K562 (cell line): Measurements from ENCODE around the gene ARID4B. TPM values are rescaled to one million over a fixed set of nuclear protein-coding genes. Genes with fewer than 3 reads are reported as not detected.

Source experiments
- HMBOX1 ChIP-seq: sonication (generic); IDR thresholded peaks from 2 replicates; pipeline ENCODE4 v1.6.1; 2016
- MECOM ChIP-seq: fragments of 250-450 bp; sonication (Bioruptor Pico); IDR thresholded peaks from 2 replicates; pipeline ENCODE4 v1.8.0; 2022; ENCODE audit warnings: inconsistent platforms
- NR0B1 ChIP-seq: fragments of 450-650 bp; IDR thresholded peaks from one replicate; pipeline ENCODE4 v1.6.1; 2018; ENCODE audit warnings: mild to moderate bottlenecking, moderate library complexity; ENCODE audit not compliant: partially characterized antibody
- SMAD1 ChIP-seq: fragments of 150-350 bp; IDR thresholded peaks from 2 replicates; pipeline ENCODE4 v1.6.1; 2014; ENCODE audit warnings: low read length, low read depth; ENCODE audit not compliant: partially characterized antibody
- ZC3H4 ChIP-seq: sonication (generic); formaldehyde crosslinking; IDR thresholded peaks from 2 replicates; pipeline ENCODE4 v1.9.0; 2021; ENCODE audit warnings: missing genetic modification reagents, borderline replicate concordance
- polyA plus RNA-seq, 8 experiments: library from polyadenylated mRNA; depleted of rRNA in 4 of 8; stranded (reverse) in 5 of 8; unstranded in 3 of 8; fragments of >200 nt; fragmentation: Nextera tagmentation in 2 of 8; fragmentation: Illumina TruSeq in 1 of 8; extraction: Ambion mirVana in 2 of 8; extraction: Trizol in 1 of 8; gene quantifications; 2 replicates each; pipeline versions ENCODE4 v1.2.1 to v1.2.3, GENCODE V29; 2011 to 2014; ENCODE audit warnings: inconsistent platforms in 1 of 8, missing spikeins in 1 of 8
- total RNA-seq, 7 experiments: library from RNA; depleted of rRNA in 6 of 7; stranded (reverse); fragments of >200 nt in 6 of 7; fragmentation: Illumina TruSeq in 2 of 7; extraction: Trizol in 2 of 7; gene quantifications; 2 replicates each; pipeline versions ENCODE4 v1.2.1 to v1.2.3, GENCODE V29; 2011 to 2021; ENCODE audit warnings: low replicate concordance in 1 of 7
- TF ChIP-seq, protein P1 (sequence below), 2 experiments: fragments of 450-650 bp; IDR thresholded peaks; 2 replicates each; pipeline ENCODE4 v1.6.1; 2016; ENCODE audit warnings: mild to moderate bottlenecking in 2 of 2, borderline replicate concordance in 1 of 2, low read depth in 1 of 2, moderate library complexity in 1 of 2

The ARID4B gene
- total and polyA plus RNA-seq, 9 of the 15 experiments (the other 6 are each of a cell fraction or from before 2014, with no cell fraction given), result 8.4 to 38.9 (median 18.5) TPM

- TF ChIP-seq ZC3H4 (CRISPR knock-in tag) (no peak), SMAD1 (no peak), NR0B1 (no peak), MECOM (CRISPR knock-in tag) (0 out of 2 replicates have a peak, but pooled peaks have one; percentile 23), HMBOX1 (no peak; the same call in 1 of the 2 replicates)
- TF ChIP-seq, protein P1, sequence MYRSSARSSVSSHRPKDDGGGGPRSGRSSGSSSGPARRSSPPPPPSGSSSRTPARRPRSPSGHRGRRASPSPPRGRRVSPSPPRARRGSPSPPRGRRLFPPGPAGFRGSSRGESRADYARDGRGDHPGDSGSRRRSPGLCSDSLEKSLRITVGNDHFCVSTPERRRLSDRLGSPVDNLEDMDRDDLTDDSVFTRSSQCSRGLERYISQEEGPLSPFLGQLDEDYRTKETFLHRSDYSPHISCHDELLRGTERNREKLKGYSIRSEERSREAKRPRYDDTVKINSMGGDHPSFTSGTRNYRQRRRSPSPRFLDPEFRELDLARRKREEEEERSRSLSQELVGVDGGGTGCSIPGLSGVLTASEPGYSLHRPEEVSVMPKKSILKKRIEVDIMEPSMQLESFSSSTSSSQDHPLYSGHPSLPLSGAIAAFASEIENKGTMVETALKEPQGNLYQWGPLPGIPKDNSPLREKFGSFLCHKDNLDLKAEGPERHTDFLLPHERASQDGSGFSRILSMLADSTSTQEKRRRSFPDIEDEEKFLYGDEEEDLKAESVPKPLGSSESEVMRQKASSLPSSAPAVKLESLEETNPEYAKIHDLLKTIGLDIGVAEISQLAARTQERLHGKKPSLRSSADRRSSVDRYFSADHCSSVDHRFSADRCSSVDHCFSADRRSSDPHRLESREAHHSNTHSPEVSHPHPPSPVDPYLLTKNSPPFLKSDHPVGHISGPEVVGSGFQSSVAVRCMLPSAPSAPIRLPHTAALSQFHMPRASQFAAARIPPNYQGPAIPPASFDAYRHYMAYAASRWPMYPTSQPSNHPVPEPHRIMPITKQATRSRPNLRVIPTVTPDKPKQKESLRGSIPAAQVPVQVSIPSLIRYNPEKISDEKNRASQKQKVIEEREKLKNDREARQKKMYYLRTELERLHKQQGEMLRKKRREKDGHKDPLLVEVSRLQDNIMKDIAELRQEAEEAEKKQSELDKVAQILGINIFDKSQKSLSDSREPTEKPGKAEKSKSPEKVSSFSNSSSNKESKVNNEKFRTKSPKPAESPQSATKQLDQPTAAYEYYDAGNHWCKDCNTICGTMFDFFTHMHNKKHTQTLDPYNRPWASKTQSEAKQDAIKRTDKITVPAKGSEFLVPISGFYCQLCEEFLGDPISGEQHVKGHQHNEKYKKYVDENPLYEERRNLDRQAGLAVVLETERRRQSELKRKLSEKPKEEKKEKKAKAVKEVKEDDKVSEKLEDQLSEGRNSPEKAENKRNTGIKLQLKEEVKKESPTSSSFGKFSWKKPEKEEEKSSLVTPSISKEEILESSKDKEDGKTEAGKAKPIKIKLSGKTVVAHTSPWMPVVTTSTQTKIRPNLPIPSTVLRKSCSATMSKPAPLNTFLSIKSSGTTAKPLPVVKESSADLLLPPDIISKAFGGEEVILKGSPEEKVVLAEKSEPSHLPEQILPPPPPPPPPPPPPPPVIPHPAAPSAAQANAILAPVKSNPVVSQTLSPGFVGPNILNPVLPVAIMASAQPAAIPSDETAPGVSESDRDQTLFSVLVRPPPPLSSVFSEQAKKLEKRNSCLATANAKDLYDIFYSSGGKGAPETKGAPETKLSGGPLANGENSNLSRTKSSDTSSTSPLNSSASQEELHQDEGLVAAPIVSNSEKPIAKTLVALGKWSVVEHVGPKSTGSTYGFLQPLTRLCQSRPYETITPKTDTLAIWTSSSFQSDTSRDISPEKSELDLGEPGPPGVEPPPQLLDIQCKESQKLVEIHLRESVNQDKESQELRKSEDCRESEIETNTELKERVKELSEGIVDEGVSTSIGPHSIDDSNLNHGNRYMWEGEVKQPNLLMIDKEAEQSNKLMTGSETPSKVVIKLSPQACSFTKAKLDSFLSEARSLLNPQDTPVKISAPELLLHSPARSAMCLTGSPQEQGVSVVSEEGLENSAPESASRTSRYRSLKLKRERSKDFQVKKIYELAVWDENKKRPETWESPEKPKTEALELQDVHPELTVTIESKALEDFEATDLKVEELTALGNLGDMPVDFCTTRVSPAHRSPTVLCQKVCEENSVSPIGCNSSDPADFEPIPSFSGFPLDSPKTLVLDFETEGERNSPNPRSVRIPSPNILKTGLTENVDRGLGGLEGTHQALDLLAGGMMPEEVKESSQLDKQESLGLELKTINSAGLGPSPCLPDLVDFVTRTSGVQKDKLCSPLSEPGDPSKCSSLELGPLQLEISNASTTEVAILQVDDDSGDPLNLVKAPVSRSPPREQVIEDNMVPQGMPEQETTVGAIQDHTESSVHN (IDR thresholded peaks at IDR 0.05; ENCODE audit: borderline replicate concordance in 1 of 2, low read depth in 1 of 2), result no peak
Measured at GRCh38 chr1:235293322-235293942, 34.5 kb downstream of the ARID4B start (continued).
